ENCODE data around the gene LRIG1. TPM values are rescaled to one million over a fixed set of nuclear protein-coding genes. Genes with fewer than 3 reads are reported as not detected.

LRIG1 gene
- polyA plus RNA-seq, 4 donors, result 21.2 to 27.7 (median 26.2) TPM

DNA sequence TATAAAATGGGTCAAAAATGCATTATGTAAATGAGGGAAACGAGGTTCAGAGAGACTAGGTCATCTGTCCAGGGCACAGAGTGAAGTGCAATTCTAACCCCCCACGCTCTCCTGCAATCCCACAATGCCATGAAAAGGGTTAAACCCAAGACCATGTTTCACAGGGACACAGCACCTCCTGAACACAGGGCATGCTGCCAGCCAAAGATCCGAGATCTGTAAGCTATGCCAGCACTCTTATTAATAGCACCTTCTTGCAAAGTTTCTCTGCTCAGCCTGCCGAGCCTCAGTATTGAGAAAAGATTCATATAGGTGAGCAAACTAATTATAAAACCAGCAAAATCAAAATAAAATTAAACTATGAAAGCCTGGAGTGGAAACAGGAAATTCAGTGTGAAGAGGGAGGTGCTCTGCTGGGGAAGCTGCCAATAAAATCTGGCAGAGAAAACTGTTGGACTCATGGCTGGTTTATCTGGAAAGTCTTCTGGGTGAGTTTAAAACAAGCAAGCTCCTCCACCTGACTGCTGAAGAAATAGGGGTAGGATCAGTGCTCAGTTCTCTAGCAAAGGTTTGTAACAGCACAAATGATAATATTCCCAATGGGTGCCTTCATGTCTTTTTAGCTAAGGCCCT is 50.3 kb downstream of the LRIG1 start:
- DNase-seq (ENCODE audit: low read depth in 4 of 4, low spot score in 3 of 4), result no peak

DNA sequence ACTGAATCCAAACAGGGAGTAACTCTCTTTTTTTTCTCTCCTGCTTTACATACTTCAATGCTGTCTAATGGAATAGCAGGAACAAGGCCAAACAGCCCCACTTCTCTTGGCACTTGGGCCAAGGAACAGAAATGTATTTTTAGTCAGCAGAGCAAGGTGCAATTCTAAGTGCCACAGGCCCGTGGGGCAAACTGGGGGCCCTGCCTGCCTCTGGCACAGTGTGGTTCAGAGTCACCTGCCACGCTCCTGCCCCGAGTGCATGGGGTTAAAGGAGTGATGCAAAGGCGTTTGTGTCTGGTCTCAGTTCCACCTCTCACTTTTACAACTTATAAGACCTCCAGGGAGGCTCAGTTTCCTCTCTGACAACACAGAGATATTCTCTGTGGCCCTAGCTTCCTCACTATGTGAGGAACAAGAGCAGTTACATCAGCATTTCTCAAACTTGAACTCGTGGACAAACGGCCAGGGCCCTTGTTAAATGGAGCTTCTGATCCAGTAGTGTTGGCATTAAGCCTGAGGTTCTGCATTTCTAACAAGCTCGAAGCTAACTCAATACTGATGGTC is 51.3 kb downstream of the LRIG1 start:
- DNase-seq (ENCODE audit: low read depth in 4 of 4, low spot score in 3 of 4), result no peak

DNA sequence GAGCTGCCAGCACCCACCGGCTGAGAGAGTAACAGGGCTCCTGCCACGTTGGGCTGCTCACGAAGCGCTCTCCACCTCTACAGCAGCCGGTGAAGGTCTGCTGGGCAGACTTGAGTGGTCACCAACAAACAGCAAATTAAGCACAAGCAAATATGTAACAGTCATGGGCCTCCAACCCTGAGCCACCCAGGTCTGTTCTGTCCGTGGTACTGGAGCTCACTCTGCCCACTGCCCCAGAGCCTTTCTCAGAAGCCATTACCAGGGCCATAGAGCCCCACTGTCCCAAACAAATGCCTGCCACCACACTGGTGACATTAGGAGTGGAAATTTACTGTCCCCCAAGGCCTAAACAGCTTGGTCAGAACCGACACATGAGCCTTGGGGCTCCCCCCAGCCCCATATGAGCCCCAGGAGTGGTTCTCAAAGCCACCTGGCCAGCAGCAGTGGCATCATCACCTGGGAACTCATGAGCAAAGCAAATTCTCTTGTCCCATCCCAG is 56.6 kb downstream of the LRIG1 start:
- DNase-seq (ENCODE audit: low read depth in 4 of 4, low spot score in 3 of 4), result no peak

DNA sequence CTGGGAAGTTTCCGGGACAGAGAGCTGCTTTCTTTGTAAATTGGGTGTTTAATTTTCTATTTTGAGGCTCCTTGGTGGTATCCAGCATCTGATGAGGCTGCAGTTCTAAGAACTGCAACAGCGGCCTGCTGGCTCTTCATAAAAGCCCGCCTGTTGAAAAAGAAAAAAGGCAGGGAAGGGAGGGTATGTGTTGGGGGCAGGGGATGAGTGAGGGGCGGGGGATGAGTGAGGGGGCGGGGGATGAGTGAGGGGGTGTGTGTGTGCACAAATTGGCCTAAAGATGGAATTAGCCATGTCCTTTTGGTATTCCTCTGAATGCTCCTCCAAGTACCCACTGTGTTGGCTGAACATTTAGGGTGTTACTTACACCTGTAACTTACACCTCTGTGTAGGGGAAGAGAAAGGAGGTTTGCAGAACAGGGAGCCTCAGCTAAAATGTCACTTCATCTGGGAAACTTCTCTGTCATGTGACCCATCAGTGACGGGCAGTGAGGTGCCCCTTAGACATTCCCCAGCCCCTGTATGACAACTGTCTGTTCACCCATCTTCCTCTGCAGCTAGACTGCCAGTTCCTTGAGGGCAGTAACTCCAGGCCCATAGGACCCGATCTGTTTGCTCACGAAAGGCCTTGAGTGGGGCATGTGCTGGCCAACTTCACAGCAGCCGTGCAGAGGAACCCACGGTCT is 57.6 kb downstream of the LRIG1 start:
- no peak for DNase-seq (ENCODE audit: low read depth in 4 of 4, low spot score in 3 of 4)

DNA sequence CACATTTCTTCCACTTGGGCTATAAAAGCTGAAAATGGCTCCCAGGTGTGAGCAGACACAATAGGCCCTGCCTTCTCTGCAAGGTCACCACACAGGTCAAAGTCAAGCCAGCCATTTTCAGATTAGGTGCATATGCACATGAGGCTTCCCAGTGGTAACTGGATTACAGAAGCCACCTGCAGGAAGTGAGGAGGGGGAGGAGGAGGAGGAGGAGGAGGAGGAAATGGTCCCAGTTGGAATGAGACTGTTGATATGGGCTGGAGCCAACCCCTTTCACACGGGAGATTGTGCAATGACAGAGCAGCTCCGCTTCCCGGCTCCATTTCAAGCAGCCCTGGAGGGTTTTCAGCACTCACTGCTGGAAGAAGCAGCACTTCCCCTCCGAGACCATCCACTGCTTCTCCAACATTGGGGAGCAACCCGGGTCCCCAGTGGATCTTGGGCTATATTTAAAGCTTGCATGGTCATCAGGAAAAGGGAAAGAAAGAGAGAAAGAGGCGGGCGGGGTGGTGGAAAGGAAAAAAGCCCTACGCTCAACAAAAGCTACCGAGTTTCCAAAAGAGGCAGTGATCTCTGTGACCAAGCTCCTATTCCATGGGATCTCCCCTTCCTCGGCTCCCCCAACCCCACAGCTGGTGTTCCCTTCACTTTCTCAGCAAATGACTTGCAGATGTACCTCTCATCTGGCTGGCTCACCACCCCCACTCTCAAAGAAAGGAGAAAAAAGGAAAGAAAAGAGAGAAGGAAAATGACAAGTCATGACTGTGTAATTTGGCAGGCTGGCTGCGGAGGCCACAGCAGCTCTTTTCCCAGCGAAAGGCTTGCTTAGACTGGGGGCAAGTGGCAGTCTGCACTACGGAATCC is 58.3 kb downstream of the LRIG1 start:
- DNase-seq (ENCODE audit: low read depth in 4 of 4, low spot score in 3 of 4), result no peak

DNA sequence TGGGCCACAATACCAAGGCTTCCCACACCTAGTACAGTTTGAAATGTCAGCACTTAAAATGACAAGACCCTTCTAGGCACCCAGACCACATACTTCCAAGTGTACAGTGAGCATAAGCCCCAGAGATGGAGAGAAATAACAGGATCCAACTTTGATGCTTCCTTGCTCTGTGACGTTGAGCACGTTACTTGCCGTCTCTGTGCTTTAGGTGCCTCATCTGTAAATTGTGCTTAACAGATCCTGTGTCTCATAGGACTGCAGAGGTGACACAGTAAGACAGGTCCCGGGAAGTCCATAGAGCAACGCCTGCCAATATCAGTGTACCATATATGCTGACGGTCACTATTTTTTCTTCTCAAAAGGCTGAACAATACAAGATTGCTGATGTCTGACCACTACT is 59.1 kb downstream of the LRIG1 start:
- DNase-seq (ENCODE audit: low read depth in 4 of 4, low spot score in 3 of 4), result no peak

DNA sequence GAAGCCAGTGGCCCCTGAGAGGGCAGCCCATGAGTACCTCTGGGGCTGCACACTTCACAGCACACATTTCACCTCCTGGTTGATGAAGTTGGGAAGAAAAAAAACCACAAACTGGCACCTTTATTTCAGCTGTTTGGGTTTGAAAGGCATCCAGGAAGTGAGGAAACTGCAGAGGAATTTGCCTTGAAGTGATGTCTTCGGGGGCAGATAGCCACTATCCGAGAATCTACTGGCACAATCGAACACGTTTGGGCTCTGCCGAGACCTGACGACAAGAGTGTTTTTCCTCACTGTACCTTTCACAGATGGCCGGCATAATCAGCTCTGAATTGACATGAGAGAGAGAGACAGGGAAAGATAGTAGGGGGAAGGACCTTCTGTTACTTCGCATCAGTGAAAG is 59.7 kb downstream of the LRIG1 start:
- no peak for DNase-seq (ENCODE audit: low read depth in 4 of 4, low spot score in 3 of 4)

DNA sequence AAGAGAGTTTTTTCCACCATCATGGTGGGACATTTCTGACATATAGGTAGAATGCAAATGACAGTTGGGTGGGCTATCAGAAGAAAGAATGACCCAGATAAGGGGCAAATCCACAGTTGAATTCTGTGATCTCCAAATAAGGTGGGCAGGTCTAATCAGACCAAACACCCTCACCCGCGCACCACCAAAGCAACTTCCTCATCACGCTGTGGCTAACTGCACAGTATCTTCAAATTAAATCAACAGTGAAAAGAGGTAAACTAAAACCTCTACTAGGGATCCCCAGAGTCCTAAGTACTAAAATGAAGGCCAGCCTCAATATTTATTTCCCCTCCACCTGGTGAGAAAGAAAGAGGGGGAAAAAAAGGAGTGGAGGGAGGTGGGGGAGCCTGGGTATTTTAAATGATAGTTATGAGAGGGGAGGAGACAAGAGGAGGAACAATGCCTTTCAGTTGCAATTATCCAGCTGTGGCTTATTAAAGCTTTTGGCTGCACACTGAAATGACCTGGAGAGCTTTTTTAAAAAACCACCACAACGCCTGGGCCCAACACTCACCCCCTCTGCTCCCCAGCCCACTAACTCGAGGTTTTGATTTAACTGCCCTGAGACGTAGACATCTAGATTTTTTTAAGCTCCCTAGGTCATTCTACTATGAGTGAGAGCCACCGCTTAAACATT is 61.0 kb downstream of the LRIG1 start:
- DNase-seq (ENCODE audit: low read depth in 4 of 4, low spot score in 3 of 4), result no peak

DNA sequence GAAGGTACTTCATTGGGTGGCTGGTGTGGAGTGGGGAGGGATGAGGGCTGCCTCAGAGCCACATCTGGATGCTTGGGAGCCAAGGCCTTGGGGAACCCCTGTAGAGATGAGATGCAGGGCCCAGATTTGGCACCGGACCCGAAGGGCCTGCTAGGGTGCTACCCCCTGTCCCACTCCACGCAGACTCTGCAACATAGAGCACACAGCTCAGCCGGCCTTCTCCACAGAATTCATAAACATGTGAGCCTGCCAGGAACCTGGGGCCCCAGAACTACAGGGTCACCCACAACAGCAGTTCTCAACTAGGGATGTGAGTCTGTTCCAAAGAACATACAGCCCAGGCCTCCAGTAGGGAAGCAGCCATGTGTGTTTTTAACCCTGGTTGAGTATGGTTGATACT is 62.8 kb downstream of the LRIG1 start:
- DNase-seq (ENCODE audit: low read depth in 4 of 4, low spot score in 3 of 4), result no peak

DNA sequence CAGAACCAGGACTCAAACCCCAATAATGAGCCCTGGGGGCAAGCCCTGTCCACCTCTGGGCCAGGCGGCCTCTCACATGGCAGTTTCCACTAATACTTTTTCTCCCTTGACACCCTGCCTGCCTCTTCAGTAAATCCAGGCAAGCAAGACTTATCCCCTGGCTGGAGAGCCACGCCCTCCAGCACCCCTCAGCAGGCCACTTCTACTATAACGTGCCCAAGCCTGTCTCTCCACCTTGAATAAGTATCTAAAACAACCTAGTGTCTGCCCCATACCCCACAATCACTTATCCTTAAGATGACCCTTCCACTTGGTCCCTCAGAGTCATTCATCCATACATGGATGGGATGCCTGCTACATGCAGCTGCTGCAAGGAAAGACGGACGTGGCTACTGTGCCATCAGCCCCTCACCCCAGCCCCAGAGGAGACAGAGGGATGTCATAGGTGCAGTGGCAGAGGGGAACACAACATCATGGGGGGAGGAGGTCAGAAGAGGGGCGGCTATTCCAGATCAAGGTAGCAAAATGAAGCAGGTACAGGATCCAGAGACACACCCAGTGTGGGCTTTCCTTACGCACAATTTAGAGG is 63.4 kb downstream of the LRIG1 start:
- no peak for DNase-seq (ENCODE audit: low read depth in 4 of 4, low spot score in 3 of 4)

DNA sequence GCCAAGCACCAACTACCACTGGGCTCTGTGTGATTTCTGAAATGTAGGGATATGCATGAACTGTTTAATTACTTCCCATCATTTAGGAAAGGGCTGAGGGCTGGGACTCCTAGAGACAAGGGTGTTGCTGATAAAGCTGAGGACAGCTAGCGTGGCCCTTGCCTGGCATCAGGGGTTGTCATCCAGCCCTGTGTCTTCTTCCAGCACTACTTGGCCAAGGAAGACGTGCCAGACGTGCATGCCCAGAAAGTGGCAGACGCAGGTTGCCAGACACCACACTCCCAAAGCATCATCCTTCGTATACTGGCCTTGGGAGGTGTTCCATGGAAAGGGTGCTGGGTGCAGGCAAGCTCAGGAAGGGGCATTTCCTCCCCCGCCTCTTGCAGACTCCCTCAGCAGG is 64.8 kb downstream of the LRIG1 start:
- DNase-seq (ENCODE audit: low read depth in 4 of 4, low spot score in 3 of 4), result no peak

DNA sequence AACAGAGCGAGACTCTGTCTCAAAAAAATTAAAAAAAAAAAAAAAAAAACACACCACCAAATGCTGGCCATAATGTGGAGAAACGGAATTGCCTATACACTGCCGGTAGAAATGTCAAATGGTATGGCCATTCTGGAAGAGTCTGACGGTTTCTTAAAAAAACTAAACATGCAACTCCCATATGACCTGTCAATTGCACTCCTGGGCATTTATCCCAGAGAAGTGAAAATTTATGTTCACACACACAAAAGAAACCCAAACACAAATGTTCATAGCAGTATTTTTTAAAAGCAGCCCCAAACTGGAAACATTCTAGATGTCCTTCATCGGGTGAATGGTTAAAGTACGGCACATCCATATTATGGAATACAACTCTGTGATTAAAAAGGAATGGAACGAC is 66.1 kb downstream of the LRIG1 start:
- DNase-seq (ENCODE audit: low read depth in 4 of 4, low spot score in 3 of 4), result no peak

DNA sequence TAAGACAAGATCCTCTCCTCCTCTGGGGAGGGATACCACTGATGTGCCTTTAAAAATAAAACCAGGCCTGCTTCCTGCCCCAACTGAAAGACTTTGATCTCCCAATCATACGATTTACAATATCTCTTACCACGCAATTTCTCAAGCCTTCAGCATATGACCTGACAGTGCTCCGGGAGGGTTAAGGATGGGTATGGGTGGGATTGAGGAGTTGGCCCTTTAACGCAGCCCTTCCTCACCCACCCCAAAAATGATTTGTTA is 67.4 kb downstream of the LRIG1 start:
- no peak for DNase-seq (ENCODE audit: low read depth in 4 of 4, low spot score in 3 of 4)

DNA sequence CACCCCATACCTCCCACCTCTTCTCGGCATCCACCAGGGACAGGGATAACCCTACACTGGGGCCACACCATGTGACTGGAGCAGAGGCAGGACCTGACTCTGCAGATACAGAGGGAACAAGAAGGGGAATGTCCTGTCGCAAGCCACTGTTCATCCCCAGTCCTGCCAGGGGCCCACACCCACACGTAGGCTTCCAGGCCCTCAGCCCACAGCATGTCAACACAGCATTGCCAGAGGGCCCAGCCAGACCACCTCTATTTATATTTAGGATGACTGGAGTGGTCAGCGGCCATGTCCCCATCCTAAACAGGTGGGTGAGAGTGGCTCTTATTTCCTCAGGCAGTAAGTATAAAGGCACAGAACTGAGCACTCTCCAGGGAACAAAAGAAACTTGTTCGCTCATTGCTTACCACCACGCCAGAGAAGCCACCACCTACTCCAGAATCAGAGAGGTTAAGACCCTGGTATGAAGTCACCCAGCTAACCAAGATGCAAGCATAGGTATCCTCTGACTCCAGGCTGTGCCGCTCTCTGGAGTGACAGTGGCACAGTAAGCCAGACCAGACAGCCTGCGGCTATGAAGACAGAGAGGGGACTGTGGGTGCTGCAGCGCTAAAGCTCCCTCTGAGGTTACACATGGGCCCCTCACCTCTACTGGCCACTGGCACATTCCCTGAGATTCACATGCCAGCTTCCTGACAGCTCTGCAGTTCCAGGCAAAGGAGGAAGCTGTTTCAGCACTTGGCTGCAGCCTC is 67.9 kb downstream of the LRIG1 start:
- no peak for DNase-seq (ENCODE audit: low read depth in 4 of 4, low spot score in 3 of 4)

DNA sequence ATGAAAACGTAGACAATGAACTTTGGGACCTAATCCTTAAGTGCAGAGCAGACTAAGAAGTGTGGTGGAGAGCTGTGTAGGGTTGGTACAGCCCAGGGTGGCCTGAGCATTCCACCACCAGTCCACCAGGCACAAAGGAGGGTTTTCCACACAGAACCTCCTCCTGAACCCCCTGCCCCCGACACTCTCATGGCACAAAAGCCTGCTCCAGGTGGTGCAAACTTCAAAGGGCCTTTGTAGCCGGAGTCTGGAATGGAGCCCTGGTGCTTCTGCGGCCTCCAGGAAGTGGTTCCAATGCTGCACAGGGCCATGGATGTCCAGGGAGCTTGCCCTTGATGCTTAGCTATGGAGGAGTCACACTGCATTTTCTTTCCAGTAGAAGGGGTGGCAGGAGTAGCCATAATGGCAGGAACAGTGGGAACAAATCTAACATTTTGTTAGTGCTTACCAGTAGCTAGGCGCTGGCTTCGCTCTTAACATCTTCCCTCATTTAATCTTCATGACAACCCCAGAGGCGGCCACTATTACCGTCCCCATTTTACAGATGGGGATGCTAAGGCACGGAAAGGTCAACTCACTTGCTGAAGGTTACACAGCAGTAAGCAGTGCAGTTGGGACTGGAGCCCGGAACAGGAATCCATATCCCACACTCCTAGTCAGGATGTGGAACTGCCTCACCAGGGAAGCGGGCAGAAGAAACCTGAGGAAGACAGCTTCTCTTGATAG is 68.6 kb downstream of the LRIG1 start:
- no peak for DNase-seq (ENCODE audit: low read depth in 4 of 4, low spot score in 3 of 4)

DNA sequence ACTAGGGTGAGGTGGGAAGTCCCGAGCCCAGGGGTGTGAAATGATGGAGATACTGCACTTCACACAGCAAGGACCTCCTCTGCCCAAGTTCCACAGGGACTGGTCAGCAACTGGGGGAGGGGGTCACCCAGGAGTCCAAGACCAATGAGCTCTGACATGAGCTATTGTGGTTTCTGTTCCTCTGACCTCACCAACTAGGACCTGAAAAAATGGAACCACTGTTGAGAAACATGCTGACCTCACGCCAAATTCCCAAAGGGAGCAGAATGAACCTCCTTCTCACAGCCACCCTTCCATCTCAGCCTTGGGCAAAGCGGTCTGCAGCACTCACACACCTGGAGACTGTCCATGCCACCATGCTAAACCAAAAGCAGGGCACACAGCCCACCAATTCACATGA is 69.3 kb downstream of the LRIG1 start:
- DNase-seq (ENCODE audit: low read depth in 4 of 4, low spot score in 3 of 4), result no peak

DNA sequence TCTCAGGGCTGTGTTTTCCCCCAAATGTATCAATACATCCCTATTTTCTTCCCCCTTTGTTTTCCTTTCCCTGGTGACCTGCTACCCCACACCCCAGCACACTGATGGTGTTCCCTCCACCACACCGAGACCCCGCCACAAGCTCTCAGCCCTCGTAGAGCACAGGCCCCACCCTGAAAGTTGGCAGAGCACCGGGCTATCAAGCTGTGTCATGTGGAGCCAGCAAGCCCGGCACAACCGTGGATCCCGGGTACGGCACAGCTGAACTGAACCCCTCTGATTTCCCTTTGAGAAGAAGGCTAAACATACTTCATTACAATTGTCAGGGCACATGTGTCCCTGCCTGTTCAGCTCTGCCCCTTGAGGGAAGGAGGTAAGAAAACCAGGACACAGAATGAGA is 69.9 kb downstream of the LRIG1 start:
- DNase-seq (ENCODE audit: low read depth in 4 of 4, low spot score in 3 of 4), result no peak

DNA sequence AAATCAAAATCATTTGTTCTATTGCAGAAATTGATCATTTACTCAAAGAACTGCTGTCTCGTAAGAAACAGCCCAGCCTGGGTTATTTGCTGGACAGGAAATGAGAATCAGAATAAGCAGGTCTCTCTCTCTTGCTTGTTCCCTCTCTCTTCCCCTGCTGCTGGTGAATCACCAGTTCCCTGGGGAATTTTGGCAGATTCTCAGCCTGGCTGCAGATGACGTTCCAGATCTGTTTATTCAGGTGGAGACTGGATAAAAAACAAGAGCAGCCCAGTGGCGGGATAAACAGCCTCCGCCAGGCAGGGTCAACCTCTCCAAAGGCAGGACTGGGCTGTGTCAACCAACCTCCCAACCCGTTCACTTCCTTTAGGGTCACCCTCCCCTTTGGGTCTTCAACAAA is 72.1 kb downstream of the LRIG1 start:
- no peak for DNase-seq (ENCODE audit: low read depth in 4 of 4, low spot score in 3 of 4)

DNA sequence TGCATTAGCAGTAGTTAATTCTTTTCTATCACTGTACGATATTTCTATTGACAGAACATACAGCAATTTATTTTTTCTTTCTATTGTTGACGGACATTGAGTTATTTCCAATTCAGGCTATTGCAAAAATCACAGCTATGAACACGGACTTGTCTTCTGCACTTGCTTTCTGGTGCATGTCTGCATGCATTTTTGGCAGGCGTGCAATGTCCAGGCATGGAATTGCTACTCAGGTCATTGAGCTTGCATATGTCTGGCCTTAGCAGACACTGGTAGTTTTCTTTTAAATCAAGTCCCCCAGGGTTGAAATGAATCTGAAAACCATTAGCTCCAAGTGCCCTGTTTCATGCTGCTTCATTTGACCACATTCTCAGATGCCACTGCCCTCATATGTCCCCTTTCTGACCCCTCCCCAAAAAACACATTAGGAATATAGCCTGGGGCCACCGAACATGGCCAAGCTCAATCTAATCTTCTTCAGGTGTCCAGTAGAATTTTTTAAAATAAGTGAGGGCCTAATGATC is 72.8 kb downstream of the LRIG1 start:
- no peak for DNase-seq (ENCODE audit: low read depth in 4 of 4, low spot score in 3 of 4)
